ENCODE measurements around the gene TSPAN9.

DNA sequence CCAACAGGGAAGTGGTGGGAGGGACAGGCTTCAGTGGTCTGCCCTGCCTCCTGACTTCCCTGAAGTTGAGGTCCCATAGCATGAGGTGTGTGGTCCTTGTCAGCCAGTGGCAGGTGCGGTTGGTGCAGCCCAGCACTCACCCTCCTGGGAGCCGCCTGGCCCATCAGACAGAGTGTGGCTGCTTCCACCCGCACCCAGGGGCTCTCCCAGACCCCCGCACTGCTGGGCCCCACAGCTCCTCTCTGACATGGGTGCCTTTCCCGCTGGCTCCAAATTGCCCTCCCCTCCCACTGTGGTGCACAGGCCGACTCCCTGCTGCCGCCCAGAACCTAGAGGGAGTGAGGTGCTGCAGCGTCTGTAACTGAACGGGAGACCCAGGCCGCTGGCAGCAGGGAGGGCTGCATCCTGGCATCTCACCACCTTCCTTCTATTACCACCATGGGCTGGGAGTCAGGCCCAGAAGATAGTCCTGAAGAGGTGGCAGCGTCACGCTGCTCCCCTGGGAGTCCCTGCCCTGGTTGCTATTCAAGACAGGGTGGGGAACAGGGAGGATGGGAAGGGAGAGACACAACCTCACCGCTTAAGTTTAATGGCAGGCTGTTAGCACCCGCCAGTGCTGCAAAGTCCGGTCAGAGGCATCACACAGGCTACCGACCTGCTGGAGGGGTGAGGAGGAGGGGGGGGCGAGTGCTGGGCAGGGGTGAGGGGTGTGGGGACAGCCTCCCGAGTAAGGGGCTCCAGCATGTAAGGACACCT is 233.3 kb downstream of the TSPAN9 start:
- TF ChIP-seq CTCF (IDR thresholded peaks at IDR 0.05) (no peak), POLR2A (IDR thresholded peaks at IDR 0.05) (no peak), POLR2AphosphoS5 (IDR thresholded peaks at IDR 0.05) (no peak)
